ENCODE data around the gene KCNJ2.
A peak's percentile ranks its signal among the peaks of the same experiment; 100 is the strongest.

The KCNJ2 gene

GRCh38 chr17:70166615-70167014, 2.7 kb upstream of the KCNJ2 start:
- in situ Hi-C loops (cut with HindIII; ENCODE audit: low sequenced_read_pairs) = no loop called here
- no peak for TF ChIP-seq CTCF (IDR thresholded peaks at IDR 0.05; ENCODE audit: low read depth, low read length)
- no peak overlapping the region for H3K4me3 ChIP-seq (ENCODE audit: low read depth, low read length)
- no peak for DNase-seq (ENCODE audit: low read depth, low spot score)

GRCh38 chr17:70168044-70168976, 1.0 kb upstream of the KCNJ2 start:
- peak overlapping the region; percentile 68 for H3K4me3 ChIP-seq (ENCODE audit: low read depth, low read length)
- peak; percentile 87 for TF ChIP-seq CTCF (IDR thresholded peaks at IDR 0.05; ENCODE audit: low read depth, low read length)
- in situ Hi-C loops (cut with HindIII; ENCODE audit: low sequenced_read_pairs) = no loop called here
- peak; percentile 86 for DNase-seq (ENCODE audit: low read depth, low spot score)

- in situ Hi-C loops (cut with HindIII; ENCODE audit: low sequenced_read_pairs) = no loop called here
- DNase-seq (ENCODE audit: low read depth, low spot score) = peak; percentile 57
- peak overlapping the region; percentile 68 for H3K4me3 ChIP-seq (ENCODE audit: low read depth, low read length)
- no peak for TF ChIP-seq CTCF (IDR thresholded peaks at IDR 0.05; ENCODE audit: low read depth, low read length)
Observed at GRCh38 chr17:70169709-70170597, 621 bp downstream of the KCNJ2 start.

GRCh38 chr17:70171159-70171558, 1.8 kb downstream of the KCNJ2 start:
- in situ Hi-C loops (cut with HindIII; ENCODE audit: low sequenced_read_pairs) = no loop called here
- TF ChIP-seq CTCF (IDR thresholded peaks at IDR 0.05; ENCODE audit: low read depth, low read length) = no peak
- no peak for DNase-seq (ENCODE audit: low read depth, low spot score)
- H3K4me3 ChIP-seq (ENCODE audit: low read depth, low read length) = no peak overlapping the region

- no peak for TF ChIP-seq CTCF (IDR thresholded peaks at IDR 0.05; ENCODE audit: low read depth, low read length)
- H3K4me3 ChIP-seq (ENCODE audit: low read depth, low read length) = no peak overlapping the region
- DNase-seq (ENCODE audit: low read depth, low spot score) = no peak
- in situ Hi-C loops (cut with HindIII; ENCODE audit: low sequenced_read_pairs) = no loop called here
Observed at GRCh38 chr17:70172449-70172848, 3.1 kb downstream of the KCNJ2 start.

- in situ Hi-C loops (cut with HindIII; ENCODE audit: low sequenced_read_pairs) = no loop called here
- no peak for TF ChIP-seq CTCF (IDR thresholded peaks at IDR 0.05; ENCODE audit: low read depth, low read length)
- DNase-seq (ENCODE audit: low read depth, low spot score) = peak; percentile 40
- H3K4me3 ChIP-seq (ENCODE audit: low read depth, low read length) = no peak overlapping the region
Observed at GRCh38 chr17:70172923-70173322, 3.6 kb downstream of the KCNJ2 start.

Data from astrocyte of the spinal cord (primary cell).